ENCODE data around the gene ZNF236. TPM values are rescaled to one million over a fixed set of nuclear protein-coding genes. Genes with fewer than 3 reads are reported as not detected.

The ZNF236 gene
- polyA plus RNA-seq, 1 donor from 2014 or later: 7.7 TPM

DNA sequence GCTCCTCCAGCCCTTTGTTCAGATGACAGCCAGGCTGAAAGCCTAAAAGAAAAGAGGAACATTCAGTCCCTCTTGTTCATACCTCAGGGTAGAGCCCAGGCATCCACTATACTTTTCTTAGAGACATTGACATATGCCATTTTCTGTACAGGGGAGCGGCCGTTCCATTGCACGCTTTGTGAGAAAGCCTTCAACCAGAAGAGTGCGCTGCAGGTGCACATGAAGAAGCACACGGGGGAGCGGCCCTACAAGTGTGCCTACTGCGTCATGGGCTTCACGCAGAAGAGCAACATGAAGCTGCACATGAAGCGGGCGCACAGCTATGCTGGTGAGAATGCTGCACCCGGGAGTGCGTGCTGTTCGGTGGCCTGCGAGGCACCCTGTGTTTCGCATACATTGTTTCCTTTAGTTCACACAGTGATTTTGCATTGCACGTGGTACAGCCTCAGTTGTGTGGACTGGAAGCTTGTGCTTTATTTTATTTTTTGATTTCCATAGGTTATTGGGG, 138.2 kb downstream of the ZNF236 start:
- no peak overlapping the region for H3K4me3 ChIP-seq (ENCODE audit: low read length)
- H3K36me3 ChIP-seq (ENCODE audit: insufficient read depth, low read length): no peaks in the 10 kb centered on the region
- H3K9ac ChIP-seq (ENCODE audit: low read length): no peak overlapping the region
- no peaks in the 10 kb centered on the region for H3K9me2 ChIP-seq (ENCODE audit: insufficient read depth, low read length)
- H3F3A ChIP-seq (ENCODE audit: insufficient read depth, low read length, poor library complexity, severe bottlenecking): no peaks in the 10 kb centered on the region
- TF ChIP-seq EZH2 (IDR thresholded peaks at IDR 0.05; ENCODE audit: borderline replicate concordance, insufficient read depth, low read length, poor library complexity, severe bottlenecking): no peak
- no peak for TF ChIP-seq EP300 (conservative IDR thresholded peaks at IDR 0.05; ENCODE audit: poor library complexity, severe bottlenecking)
- TF ChIP-seq REST (IDR thresholded peaks at IDR 0.05; ENCODE audit: borderline replicate concordance): no peak
- H4K20me1 ChIP-seq (ENCODE audit: insufficient read depth): no peaks in the 10 kb centered on the region
- no peak overlapping the region for H2AFZ ChIP-seq (ENCODE audit: low read depth, low read length)
- no peak overlapping the region for H3K27ac ChIP-seq (ENCODE audit: low read length)
- H3K79me2 ChIP-seq (replicated peaks; ENCODE audit: insufficient read depth, low read length): no peaks in the 10 kb centered on the region
- H3K4me2 ChIP-seq (ENCODE audit: low read length): no peak overlapping the region
- no peaks in the 10 kb centered on the region for H3K9me3 ChIP-seq (ENCODE audit: low read length)
- H3K27me3 ChIP-seq (ENCODE audit: insufficient read depth, low read depth, low read length): no peaks in the 10 kb centered on the region

DNA sequence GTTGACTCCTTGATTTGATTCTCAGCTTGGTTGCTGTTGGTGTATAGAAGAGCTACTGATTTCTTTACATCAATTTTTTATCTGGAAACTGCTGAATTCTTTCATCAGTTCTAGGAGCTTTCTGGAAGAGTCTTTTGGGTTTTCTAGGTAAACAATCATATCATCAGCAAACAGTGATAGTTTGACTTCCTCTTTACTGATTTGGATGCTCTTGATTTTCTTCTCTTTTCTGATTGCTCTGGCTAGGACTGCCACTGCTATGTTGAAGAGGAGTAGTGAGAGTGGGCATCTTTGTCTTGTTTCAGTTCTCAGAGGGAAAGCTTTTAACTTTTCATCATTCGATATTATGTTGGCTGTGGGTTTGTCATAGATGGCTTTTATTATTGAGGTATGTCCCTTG, 140.5 kb downstream of the ZNF236 start:
- no peak overlapping the region for H3K27ac ChIP-seq (ENCODE audit: low read length)
- TF ChIP-seq MXI1 (conservative IDR thresholded peaks at IDR 0.05; ENCODE audit: poor library complexity, severe bottlenecking) (no peak), TAF1 (IDR thresholded peaks at IDR 0.05; ENCODE audit: low read depth) (no peak), RAD21 (conservative IDR thresholded peaks at IDR 0.05) (no peak), SMC3 (conservative IDR thresholded peaks at IDR 0.05; ENCODE audit: poor library complexity) (no peak), REST (IDR thresholded peaks at IDR 0.05; ENCODE audit: borderline replicate concordance) (no peak), POLR2AphosphoS5 (IDR thresholded peaks at IDR 0.05) (no peak), EP300 (conservative IDR thresholded peaks at IDR 0.05; ENCODE audit: poor library complexity, severe bottlenecking) (no peak), EZH2 (IDR thresholded peaks at IDR 0.05; ENCODE audit: borderline replicate concordance, insufficient read depth, low read length, poor library complexity, severe bottlenecking) (no peak)
- TF ChIP-seq, protein P1, sequence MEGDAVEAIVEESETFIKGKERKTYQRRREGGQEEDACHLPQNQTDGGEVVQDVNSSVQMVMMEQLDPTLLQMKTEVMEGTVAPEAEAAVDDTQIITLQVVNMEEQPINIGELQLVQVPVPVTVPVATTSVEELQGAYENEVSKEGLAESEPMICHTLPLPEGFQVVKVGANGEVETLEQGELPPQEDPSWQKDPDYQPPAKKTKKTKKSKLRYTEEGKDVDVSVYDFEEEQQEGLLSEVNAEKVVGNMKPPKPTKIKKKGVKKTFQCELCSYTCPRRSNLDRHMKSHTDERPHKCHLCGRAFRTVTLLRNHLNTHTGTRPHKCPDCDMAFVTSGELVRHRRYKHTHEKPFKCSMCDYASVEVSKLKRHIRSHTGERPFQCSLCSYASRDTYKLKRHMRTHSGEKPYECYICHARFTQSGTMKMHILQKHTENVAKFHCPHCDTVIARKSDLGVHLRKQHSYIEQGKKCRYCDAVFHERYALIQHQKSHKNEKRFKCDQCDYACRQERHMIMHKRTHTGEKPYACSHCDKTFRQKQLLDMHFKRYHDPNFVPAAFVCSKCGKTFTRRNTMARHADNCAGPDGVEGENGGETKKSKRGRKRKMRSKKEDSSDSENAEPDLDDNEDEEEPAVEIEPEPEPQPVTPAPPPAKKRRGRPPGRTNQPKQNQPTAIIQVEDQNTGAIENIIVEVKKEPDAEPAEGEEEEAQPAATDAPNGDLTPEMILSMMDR (IDR thresholded peaks at IDR 0.05; ENCODE audit: poor library complexity, severe bottlenecking): no peak

More for the DNA sequence above, 140.5 kb downstream of the ZNF236 start:
- Histone ChIP-seq H3K79me2 (replicated peaks; ENCODE audit: insufficient read depth, low read length) (no peaks in the 10 kb centered on the region), H3F3A (ENCODE audit: insufficient read depth, low read length, poor library complexity, severe bottlenecking) (no peaks in the 10 kb centered on the region), H3K9me3 (ENCODE audit: low read length) (no peaks in the 10 kb centered on the region), H3K4me3 (ENCODE audit: low read length) (no peak overlapping the region), H3K27me3 (ENCODE audit: insufficient read depth, low read depth, low read length) (no peaks in the 10 kb centered on the region), H3K9me2 (ENCODE audit: insufficient read depth, low read length) (no peaks in the 10 kb centered on the region), H3K36me3 (ENCODE audit: insufficient read depth, low read length) (no peaks in the 10 kb centered on the region), H3K9ac (ENCODE audit: low read length) (no peak overlapping the region), H4K20me1 (ENCODE audit: insufficient read depth) (no peaks in the 10 kb centered on the region), H3K4me2 (ENCODE audit: low read length) (no peak overlapping the region), H2AFZ (ENCODE audit: low read depth, low read length) (no peak overlapping the region)

Measured in neural cell (in vitro differentiated cells).